DND-41 (cell line): Measurements from ENCODE around the gene PTPRH.

Source experiments
- ATAC-seq: fragments of 200-7000 bp; cut with Tn5 transposase; 3 replicates; pipeline ENCODE4 v1.9.1; 2021; ENCODE audit warnings: low read depth; ENCODE audit not compliant: insufficient read depth
- DNase-seq: peaks from one replicate; pipeline ENCODE4 v3.0.0-alpha.2; 2020
- H2AFZ ChIP-seq: 2 replicates; pipeline ENCODE4 v1.6.0; 2012; ENCODE audit warnings: low read depth, low read length
- H3K27ac ChIP-seq: 2 replicates; pipeline ENCODE4 v1.5.1; 2012; ENCODE audit warnings: low read length, inconsistent platforms
- H3K27me3 ChIP-seq: fragments of 200-600 bp; sonication (generic); 2 replicates; pipeline ENCODE4 v1.6.0; 2012; ENCODE audit warnings: low read length, mild to moderate bottlenecking, inconsistent platforms; ENCODE audit not compliant: insufficient read depth, poor library complexity
- H3K36me3 ChIP-seq: 2 replicates; pipeline ENCODE4 v1.5.1; 2012; ENCODE audit warnings: low read length, inconsistent platforms; ENCODE audit not compliant: insufficient read depth
- H3K4me1 ChIP-seq: 2 replicates; pipeline ENCODE4 v1.5.1; 2012; ENCODE audit warnings: mild to moderate bottlenecking, low read length; ENCODE audit not compliant: insufficient read depth
- H3K4me2 ChIP-seq: 2 replicates; pipeline ENCODE4 v1.6.0; 2012; ENCODE audit warnings: mild to moderate bottlenecking, moderate library complexity, low read length, inconsistent platforms; ENCODE audit not compliant: insufficient read depth
- H3K4me3 ChIP-seq, 2 experiments: fragments of 200-600 bp in 1 of 2; shearing (Covaris generic) in 1 of 2; 2 replicates each; pipeline ENCODE4 v1.5.1; 2012 to 2016; ENCODE audit warnings: inconsistent platforms in 2 of 2, low read length in 2 of 2, mild to moderate bottlenecking in 2 of 2, low read depth in 1 of 2, moderate library complexity in 1 of 2
- H3K79me2 ChIP-seq: 2 replicates; pipeline ENCODE4 v1.6.0; 2012; ENCODE audit warnings: low read length, inconsistent platforms; ENCODE audit not compliant: insufficient read depth
- H3K9ac ChIP-seq: 2 replicates; pipeline ENCODE4 v1.6.0; 2012; ENCODE audit warnings: low read depth, mild to moderate bottlenecking, inconsistent platforms, low read length, moderate library complexity
- H3K9me3 ChIP-seq: 2 replicates; pipeline ENCODE4 v1.5.1; 2012; ENCODE audit warnings: low read length, moderate library complexity, mild to moderate bottlenecking, inconsistent platforms; ENCODE audit not compliant: insufficient read depth, severe bottlenecking
- H4K20me1 ChIP-seq: 2 replicates; pipeline ENCODE4 v1.6.0; 2012; ENCODE audit warnings: low read length; ENCODE audit not compliant: insufficient read depth
- CTCF ChIP-seq: IDR thresholded peaks from 2 replicates; pipeline ENCODE4 v1.5.1; 2012; ENCODE audit warnings: borderline replicate concordance, low read length, moderate library complexity, mild to moderate bottlenecking; ENCODE audit not compliant: poor library complexity, severe bottlenecking; ENCODE audit errors: extremely low read depth
- EZH2 ChIP-seq: IDR thresholded peaks from 3 replicates; pipeline ENCODE4 v1.6.1; 2012; ENCODE audit warnings: borderline replicate concordance, low read depth, mild to moderate bottlenecking, moderate library complexity, low read length, inconsistent platforms; ENCODE audit not compliant: severe bottlenecking

PTPRH gene

GRCh38 chr19:55208880-55209692 is at the start of gene PTPRH:
TSS of gene PTPRH (minus strand) at chr19:55209501. CDS start at chr19:55209433, 68 bp downstream.
- Histone ChIP-seq H3K4me2 (no peak within 1 kb of the TSS), H3K27ac (no peak within 1 kb of the TSS), H3K36me3 (no peaks in the 10 kb centered on the region), H3K27me3 (no peaks in the 10 kb centered on the region), H3K9me3 (peaks cover 5% of the 10 kb centered on the region), H4K20me1 (no peaks in the 10 kb centered on the region), H3K4me3 (no peak within 1 kb of the TSS), H3K79me2 (no peaks in the 10 kb centered on the region), H3K9ac (no peak within 1 kb of the TSS), H3K4me1 (no peaks in the 10 kb centered on the region), H2AFZ (no peak within 1 kb of the TSS)
- DNase-seq (no peak), ATAC-seq (no peak)
- TF ChIP-seq CTCF (no peak), EZH2 (no peak)

GRCh38 chr19:55258476-55258827 is 49.2 kb upstream of the PTPRH start:
- Histone ChIP-seq H3K27ac (peak overlapping the region; percentile 97), H3K4me2 (peak overlapping the region; percentile 91), H4K20me1 (peaks cover 48% of the 10 kb centered on the region), H3K9me3 (no peaks in the 10 kb centered on the region), H3K79me2 (peaks cover 62% of the 10 kb centered on the region), H3K36me3 (peaks cover 27% of the 10 kb centered on the region; the same call in 1 of the 2 replicates), H3K9ac (peak overlapping the region; percentile 94), H3K4me1 (peaks cover 58% of the 10 kb centered on the region), H2AFZ (peak overlapping the region; percentile 81), H3K27me3 (no peaks in the 10 kb centered on the region), H3K4me3 (peak overlapping the region; percentile 64 to 85; a peak in 3 of 4 replicates)
- DNase-seq, result peak; percentile 52
- ATAC-seq, result peak; percentile 7; the same call in 1 of the 3 replicates
- TF ChIP-seq EZH2 (no peak), CTCF (no peak)

- DNase-seq, result peak; percentile 40
- Histone ChIP-seq H2AFZ (no peak overlapping the region), H3K9ac (peak overlapping the region; percentile 94), H3K79me2 (peaks cover 69% of the 10 kb centered on the region), H3K27me3 (no peaks in the 10 kb centered on the region), H3K9me3 (no peaks in the 10 kb centered on the region), H3K4me3 (peak overlapping the region; percentile 64 to 85), H3K4me1 (peaks cover 65% of the 10 kb centered on the region), H3K4me2 (peak overlapping the region; percentile 91), H4K20me1 (peaks cover 55% of the 10 kb centered on the region), H3K27ac (peak overlapping the region; percentile 67), H3K36me3 (peaks cover 34% of the 10 kb centered on the region)
- no peak for ATAC-seq
- TF ChIP-seq EZH2, result no peak
- TF ChIP-seq CTCF, result no peak
Measured at GRCh38 chr19:55257461-55258420, 48.4 kb upstream of the PTPRH start.
